ENCODE measurements around the gene FTSJ1. TPM values are rescaled to one million over a fixed set of nuclear protein-coding genes. Genes with fewer than 3 reads are reported as not detected.

Gene FTSJ1
- polyA plus RNA-seq, 1 donor = 22.2 TPM

DNA sequence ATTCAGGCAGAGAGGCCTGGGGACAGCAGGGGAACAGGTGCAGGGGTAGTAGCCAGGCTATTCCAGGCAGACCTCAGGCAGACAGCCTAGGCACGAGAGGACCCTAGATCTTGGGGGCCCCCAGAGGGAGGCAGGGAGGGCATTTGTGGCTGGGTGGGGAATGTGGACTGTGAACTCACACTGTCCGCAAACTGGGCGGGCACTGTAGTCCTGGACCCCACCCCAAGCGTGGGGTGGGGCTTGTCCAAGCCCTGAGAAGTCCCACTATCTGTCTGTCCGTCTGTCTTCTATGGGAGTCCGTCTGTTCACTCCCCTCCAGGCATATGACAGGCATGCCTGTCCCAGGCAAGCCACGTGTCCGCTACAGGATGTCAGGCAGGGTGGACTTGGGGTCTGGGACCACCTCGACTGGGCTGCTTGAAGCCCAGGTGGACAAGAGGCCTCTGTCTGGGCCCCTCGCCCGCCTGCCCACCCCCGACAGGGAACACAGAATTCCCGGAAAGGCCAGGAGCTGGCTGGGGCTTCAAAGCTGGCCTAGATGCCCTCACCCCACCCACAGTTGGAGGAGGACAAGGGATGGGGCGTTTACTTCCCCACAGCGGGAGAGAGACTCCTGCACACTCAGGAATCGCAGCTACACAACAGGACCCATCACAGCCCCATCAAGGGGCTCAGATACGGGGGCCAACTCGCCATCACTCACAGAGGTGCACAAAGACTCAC lies 5.7 kb upstream of the FTSJ1 start, which contains the start of gene SLC38A5:
Gene SLC38A5 (minus strand): TSS at position 151 of the 723 bp plus-strand sequence. CDS start 2,336 bp downstream, outside the sequence.
- DNase-seq (ENCODE audit: low read depth) = no peak

DNA sequence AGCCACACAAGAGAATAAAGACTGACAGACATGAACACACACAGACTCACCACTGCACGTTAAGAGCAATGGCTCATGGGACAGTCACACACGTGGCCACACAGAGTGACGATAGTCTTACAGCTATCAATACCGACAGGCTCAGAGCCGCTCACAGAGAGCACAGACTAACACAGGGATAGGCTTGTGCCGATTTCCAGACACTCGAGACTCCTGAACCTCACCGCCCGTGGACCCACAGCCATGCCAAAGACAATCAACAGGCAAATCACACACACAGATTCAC lies 5.2 kb upstream of the FTSJ1 start:
- DNase-seq (ENCODE audit: low read depth) = no peak

DNA sequence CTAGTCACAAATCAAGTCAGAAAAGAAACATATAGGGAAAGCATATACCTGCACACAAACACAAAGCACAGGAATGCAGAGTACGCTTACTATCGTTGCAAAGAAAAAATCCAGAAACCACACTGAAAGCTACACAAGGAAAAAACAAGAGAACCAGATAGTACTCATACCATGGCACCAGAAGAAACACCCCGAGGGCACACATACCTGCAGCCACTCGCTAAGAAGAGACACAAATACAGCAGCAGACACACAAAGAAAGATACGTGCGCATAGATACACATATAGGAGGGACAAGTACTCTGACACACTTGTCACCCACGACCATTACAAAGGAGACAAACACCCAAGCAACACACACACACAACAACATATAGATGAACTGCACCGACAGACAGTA lies 4.5 kb upstream of the FTSJ1 start:
- DNase-seq (ENCODE audit: low read depth) = no peak

DNA sequence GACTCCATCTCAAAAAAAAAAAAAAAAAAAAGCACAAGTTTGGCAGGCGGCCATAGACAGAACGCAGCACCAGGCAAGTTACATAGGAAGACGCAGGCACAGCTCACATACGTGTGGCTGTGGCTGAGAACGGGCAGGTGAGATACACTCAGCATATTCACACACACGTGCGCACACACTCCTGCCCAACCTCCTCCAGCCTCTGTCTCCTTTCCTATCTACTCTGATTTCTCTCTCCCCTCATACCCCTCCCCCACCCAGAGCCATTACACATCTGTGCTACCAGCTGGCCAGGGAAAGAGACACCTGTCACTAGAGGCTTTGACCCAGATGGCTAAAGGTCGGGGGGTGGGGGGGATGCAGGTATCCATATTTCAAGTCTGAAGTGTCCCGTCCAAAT lies 3.8 kb upstream of the FTSJ1 start:
- DNase-seq (ENCODE audit: low read depth) = no peak

DNA sequence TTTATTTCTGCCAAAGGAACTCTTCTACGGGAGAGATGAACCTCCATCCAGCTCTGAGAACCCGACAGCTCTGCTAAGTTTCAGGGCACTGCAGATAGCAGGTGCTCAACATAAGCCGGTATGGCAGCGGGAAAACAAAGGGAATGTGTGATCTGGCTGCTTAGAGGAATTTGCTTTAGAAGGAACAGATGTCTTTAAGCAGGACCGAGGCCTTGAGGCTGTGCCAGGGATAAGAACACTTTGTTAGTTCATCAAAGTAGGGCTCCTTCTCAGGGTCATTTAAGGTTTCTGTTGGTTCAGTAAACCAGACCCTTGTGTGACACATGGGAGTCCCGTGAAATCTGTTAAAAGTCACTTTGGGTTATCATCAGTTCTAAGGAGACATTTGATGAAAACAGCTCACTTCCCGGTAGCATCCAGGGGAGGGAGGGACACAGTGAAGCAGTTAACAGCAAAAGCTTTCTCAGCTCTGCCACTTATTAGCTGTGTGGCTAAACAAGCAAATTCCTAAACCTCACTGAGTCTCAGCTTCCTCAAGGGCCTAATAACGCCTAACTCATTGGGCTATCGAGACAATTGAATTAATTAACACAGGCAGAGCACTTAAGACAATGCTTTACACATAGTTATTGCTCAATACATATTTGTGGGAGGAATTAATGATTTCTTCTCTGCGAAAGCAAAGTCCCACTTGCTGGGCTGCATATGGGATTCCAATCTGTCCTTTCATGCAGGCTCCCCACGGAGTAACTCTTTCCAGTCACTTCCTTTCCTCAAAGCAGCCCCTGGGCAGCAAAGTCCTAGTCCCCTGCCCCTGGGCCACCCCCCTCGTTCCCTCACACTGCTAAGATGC lies 2.9 kb upstream of the FTSJ1 start:
- DNase-seq (ENCODE audit: low read depth) = no peak

DNA sequence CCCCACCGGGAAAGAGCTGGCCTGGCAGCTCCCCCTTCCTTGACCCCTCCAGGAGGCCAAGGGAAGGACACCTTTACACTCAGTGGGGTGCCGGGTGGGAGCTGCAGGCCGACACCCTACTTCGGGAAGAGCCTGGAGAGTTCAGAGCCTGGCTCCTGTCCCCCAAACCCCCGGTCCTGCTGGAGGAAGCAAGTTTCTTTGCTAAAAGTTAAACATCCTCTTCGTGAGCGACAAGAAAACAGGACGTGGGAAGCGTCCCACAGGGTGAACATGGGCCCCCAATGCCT lies 2.4 kb upstream of the FTSJ1 start:
- DNase-seq (ENCODE audit: low read depth) = no peak

DNA sequence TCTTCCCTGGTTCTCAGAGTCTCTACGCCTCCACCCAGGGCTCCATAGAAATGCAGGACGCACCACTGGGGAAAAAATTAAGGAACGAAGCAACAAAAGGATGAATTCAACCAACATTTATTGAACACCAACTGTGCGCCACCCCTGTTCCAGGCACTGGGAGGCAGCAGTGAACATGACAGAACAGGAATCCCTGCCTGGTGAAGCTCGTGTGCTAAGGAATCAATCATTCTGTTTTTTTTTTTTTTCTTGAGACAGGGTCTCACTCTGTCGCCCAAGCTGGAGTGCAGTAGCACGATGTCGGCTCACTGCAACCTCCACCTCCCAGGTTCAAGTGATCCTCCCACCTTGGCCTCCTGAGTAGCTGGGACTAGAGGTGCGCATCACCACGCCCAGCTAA lies 1.9 kb upstream of the FTSJ1 start:
- no peak for DNase-seq (ENCODE audit: low read depth)

DNA sequence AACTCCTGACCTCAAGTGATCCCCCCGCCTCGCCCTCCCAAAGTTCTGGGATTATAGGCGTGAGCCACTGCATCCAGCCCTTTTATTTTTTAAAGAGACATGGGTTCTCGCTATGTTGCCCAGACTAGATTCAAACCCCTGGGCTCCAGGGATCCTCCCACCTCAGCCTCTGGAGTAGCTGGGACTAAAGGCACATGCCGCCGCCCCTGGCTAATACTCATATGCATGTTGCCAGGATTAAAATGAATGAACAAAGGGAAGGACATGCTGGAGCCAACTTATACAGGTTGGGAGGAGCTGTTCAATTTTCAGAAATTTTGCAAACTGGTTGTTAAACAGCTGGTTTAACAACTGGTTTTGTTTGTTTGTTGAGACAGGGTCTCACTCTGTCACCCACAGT lies 1.4 kb upstream of the FTSJ1 start:
- no peak for DNase-seq (ENCODE audit: low read depth)

DNA sequence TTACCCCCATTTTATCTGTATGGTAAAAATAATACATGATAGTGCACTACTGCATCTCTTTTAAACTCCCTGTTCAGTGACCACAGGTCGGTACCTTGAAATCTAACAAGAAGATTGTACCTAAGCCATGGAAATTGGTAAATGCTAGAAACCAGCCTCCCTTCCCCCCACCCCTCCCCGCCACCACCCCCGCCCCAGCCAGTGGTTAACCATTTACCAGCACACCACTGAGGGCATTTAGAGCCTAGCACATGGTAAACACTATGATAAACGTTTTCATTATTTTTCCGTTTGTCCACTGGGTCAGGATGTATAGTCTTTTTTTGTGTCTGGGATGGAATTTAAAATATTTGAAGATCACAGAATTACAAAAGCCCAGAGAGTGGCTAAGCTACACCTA lies 703 bp upstream of the FTSJ1 start:
- DNase-seq (ENCODE audit: low read depth) = no peak

DNA sequence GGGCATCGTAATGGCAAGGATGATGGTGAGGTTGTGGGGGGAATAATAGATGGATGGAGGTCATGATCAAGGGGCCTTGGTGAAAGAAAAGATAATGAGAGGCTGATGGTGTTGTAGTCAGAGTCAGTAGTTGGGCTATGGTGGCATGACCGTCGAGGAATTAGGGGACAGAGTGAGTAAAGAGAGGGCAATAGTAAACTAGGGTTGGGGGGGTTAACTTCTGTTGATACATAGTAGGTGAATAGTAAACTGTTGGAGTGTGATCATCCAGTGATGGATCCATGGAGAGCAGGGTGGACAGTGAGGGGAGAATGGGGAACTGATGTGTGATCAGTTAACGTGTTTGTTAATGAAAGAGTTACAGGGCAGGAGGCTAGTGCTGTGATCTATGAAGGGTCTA lies 920 bp downstream of the FTSJ1 start:
- no peak for DNase-seq (ENCODE audit: low read depth)

DNA sequence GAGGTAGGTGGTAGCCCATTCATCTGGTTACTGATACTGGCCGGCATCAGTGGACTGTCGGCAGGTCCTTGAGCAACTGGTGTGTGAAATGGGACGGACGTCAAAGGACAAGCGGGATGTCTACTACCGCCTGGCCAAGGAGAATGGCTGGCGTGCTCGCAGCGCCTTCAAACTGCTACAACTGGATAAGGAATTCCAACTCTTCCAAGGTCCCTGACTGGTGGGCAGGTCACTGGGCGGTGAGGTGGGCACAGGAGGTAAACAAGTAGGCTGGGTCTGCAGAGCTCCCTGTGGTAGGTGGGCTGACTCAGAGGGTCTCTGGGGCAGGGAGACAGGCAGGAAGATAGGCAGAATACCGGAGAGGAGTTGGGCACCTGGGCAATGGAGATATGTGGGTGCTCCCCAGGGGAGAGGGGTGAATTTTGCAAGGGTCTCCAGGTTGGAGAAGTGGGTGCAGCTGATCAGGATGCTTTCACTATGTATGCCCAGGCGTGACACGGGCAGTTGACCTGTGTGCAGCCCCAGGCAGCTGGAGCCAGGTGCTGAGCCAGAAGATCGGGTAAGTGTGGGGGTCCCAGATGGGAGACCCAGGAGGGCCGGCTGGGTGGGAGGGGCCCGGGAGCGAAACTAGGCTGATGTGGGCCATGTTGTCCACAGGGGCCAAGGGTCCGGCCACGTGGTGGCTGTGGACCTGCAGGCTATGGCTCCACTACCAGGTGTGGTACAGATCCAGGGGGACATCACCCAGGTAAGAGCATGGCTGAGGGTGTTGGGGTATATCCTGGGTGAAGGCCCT lies 2.2 kb downstream of the FTSJ1 start:
- DNase-seq (ENCODE audit: low read depth) = no peak

DNA sequence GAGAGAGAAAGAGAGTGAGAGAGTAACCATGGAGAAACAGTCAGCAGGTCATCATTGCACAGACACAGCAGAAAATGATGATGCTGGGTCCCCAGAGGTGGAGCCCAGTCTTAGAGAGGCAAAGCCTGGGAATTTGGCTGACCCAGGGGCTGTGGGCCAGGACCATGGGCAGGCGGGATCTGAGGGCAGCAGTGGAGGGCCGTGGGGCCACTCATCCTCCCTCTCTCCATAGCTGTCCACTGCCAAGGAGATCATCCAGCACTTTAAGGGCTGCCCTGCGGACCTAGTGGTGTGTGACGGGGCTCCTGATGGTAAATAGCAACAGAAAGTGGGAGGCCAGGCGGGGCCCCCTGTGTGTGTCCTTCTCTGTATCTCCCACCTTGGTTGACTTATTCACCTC lies 2.8 kb downstream of the FTSJ1 start:
- no peak for DNase-seq (ENCODE audit: low read depth)

DNA sequence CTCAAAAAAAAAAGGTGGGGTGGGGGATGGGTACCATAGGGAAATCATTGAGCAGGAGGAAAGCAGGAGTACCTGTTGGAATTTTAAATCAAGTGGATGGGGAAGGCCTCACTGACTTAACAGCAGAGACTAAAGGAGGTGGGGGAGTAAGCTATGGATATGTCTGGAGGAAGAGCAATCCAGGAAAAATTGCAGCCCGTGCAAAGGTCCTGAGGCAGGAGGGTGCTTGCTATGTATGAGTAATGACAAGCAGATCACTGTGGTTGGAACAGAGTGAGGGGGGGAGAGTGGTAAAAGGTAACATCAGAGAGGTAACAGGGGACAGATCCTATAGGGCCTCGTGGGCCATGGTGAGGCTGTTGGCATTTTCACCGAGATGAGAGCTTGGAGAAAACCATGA lies 4.1 kb downstream of the FTSJ1 start:
- DNase-seq (ENCODE audit: low read depth) = no peak

DNA sequence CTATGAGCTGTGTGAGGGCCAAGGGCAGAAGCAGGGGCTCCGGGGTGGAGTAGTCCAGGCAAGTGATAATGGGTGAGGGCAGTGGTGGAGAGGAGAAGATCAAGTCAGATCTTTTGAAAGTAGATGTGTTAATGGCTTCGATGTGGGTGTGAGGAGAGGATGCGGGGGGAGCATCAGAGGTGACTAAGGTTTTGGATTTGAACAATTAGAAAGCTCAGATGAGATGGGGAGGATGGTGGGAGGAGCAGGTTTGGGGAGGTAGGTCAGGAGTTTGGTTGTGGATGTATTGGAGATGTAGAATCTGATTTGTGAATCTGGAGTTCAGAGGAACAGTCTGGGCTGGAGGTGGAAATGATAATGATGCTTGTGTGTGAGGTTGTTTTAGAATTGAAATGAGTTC lies 4.6 kb downstream of the FTSJ1 start:
- DNase-seq (ENCODE audit: low read depth) = no peak

DNA sequence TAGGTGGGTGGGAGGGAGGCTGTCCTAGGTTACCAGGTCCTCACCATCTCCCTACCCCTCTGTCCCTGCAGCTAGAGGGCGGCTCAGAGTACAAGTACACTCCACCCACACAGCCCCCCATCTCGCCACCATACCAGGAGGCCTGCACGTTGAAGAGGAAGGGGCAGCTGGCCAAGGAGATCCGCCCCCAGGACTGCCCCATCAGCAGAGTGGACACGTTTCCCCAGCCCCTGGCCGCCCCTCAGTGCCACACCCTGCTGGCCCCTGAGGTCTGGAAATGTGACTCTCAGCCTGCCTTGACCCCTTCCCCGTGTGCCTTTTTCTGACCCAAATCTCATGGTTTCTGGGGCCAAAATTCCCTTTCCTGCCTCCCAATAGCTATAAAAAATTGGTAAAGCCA lies 6.5 kb downstream of the FTSJ1 start:
- DNase-seq (ENCODE audit: low read depth) = no peak

DNA sequence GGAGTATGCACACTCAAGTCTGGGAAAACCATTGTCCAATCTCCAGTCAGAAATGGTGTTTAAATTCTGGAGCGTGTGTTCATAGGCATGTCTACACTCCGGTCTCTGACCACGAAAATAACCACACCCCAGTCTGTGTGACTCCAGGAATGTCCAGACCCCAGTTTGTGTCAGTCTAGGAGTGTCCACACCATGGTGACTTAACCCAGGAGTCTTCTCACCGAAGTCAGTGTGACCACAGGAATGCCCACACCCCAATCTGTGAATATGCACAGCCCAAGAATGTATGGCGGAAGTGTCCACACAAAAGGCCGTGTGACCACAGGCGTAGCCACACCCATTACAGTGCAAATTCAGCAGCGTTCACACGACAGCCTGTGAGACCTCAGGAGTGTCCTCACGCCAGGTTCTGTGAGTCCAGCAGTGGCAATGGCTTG lies 11.4 kb downstream of the FTSJ1 start:
- no peak for DNase-seq (ENCODE audit: low read depth)

DNA sequence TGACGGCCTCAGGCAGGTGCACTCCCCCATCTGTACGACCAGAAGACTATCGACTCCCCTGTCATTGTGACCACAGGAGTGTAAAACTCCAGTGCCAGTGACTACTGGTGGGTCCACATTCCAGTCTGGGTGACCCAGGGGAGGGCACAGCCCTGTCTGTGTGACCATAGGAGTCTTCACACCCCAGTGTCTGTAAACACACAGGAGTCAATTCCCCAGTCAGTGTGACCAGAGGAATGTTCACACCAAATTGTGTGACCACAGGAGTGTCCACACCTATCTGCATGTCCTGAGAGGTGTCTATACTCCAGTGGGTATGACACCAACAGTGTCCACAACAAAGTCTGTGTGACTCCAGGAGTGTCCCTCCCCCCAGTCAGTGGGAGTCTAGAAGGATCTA lies 12.0 kb downstream of the FTSJ1 start:
- DNase-seq (ENCODE audit: low read depth) = no peak

DNA sequence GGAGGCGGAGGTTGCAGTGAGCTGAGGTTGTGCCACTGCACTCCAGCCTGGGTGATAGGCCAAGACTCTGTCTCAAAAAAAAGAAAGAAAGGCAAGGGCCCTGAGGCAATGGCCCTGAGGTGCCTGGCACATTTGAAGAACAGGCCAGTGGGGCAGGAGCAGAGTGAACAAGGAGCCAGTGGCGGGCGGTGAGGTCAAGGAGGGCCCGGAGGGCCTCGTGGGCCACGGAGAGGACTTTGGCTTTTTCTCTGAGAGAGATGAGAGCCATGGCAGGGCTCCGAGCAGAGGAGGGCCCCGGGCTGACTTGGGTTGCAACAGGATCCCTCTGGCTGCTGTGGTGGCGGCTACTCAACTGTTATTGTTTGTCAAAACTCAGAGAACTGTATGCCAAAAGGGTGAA lies 13.3 kb downstream of the FTSJ1 start:
- DNase-seq (ENCODE audit: low read depth) = no peak

DNA sequence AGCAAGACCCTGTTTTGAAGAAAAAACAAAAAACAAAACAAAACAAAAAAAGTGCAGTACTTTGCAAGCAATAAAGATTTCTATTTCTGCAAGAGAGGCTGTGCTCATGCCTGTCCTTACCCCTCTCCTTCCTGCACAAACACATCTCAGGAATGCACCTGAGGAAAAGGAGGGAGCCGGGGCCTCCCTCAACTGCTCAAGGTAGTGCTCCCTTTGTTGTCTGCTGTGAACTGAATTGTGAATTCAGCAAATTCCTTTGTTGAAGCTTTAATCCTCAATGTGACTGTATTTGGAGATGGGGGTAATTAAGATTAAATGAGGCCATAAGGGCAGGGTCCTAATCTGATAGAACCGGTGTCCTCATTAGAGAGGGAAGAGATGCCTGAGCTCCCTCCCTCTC lies 13.9 kb downstream of the FTSJ1 start:
- DNase-seq (ENCODE audit: low read depth) = no peak

DNA sequence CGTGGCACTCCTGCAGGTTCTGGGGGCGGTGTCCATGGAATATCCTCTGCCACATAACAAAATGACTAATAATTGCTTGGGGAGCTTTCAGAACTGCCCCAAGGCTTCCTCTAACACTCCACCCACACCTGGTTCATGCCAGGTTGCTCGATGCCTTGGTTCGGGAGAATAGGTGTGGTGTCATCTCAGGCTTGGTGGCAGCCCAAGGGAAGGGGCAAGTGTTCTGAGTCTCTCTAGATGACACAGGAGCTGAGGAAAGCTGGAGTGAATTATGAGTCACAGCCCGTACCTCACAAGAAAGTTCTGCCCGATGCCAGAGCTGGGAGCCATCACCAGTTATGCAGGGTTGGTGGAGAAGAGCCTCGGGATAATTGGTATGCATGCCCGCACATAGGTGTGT lies 14.7 kb downstream of the FTSJ1 start:
- no peak for DNase-seq (ENCODE audit: low read depth)

DNA sequence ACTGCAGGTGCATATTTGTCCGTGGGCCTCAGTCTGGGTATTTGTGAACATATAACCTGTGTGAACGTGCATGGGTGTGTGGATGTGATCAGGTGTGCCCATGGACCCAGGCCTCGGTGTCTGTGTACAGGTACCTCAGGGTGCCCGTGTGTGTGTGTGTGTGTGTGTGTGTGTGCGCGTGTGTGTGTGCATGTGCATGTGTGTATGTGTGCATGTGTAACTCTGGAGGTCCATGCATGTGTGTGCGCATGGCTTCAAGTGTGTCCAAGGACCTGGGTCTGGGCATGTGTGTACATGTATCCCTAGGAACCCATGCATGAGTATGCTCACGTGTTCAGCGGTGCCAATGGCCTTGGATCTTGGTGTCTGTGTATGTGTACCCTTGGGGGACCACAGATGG lies 15.8 kb downstream of the FTSJ1 start:
- no peak for DNase-seq (ENCODE audit: low read depth)

DNA sequence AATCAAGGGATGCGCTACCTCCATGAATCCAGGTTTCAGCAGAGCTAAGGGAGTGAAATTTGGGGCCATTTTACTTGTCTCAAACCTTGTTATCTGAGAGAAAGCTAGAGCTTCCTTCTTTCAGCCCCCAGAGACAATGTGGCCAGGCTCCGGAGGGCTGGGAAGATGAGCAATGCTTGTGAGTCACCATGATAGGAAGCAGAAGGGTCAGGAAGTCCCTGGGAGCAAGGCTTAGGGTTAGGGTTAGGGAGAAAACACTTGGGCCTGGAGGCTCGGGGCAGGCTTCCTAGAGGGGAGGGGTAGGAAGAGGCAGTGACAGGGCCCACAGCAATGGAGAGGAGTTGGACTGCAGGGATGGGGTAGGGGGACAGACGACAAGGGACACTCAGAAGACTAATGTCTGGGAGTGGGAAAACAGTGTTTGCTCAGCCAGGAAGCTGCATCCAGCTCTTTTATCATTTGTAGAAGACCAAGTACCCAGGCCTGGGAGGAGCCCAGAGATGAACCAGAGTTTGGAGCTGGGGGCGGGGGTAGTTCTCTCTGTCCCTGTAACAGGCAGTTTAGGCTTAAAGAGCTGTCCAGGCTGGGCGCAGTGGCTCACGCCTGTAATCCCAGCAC lies 16.4 kb downstream of the FTSJ1 start:
- no peak for DNase-seq (ENCODE audit: low read depth)
